NCI-H526 treated with DMSO at 0.1 percent for 48 hours (cell line): ENCODE data around the gene CRACR2B.

Experiments
- DNase-seq: peaks from one replicate; lab custom pipeline; 2025; lab: John Stamatoyannopoulos, UW

Gene CRACR2B

DNA sequence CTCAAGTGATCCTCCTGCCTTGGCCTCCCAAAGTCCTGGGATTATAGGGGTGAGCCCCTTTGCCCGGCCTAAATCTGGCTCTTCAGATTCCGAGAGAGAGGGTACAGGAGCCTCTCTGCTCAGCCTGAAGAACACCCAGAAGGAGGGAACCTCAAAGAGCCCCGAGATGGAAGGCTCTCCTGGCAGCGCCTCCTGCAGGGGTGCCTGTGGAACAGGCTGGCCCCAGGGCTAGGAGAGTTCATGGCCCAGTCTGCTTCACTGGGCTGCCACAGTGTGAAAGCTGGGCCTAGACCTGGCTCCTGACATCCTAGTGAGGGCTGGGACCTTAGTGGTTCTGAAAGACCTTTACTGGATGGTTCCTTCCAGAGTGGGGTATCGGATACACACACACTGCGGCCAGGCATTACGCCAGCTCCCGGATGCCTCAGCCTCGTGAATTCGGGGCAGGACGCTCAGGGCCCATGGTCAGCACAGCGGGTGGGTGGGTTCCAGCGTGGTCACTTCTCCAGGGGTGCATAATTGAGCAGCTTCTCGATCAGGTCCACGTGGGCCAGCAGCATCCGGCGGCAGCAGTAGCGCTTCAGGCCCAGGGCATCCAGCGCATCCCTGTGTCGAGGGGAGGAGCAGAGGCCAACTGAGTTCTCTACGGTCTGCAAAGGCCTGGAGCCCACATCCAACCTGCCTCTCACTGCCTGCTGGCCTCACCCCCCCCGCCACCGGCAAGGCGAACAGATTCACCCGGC, 12.3 kb downstream of the CRACR2B start:
- DNase-seq = no peak

DNA sequence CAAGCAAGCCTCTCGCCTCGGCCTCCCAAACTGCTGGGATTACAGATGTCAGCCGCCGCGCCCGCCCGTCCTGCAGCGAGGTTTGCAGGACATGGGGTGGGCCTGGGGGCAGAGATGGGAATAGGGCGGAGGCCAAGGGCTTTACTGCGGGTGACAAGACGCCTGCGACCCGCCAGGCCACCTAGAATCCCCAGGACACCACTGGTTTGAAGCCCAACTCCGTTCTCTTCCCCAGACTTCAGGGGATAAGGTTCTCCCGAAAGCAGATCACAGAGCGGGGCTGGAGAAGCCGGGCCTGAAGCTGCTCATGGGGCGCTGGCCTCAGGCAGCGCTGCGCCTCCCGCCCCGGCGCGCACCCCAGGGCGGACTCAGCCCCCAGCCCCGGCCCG, 14.3 kb downstream of the CRACR2B start:
- DNase-seq = no peak

DNA sequence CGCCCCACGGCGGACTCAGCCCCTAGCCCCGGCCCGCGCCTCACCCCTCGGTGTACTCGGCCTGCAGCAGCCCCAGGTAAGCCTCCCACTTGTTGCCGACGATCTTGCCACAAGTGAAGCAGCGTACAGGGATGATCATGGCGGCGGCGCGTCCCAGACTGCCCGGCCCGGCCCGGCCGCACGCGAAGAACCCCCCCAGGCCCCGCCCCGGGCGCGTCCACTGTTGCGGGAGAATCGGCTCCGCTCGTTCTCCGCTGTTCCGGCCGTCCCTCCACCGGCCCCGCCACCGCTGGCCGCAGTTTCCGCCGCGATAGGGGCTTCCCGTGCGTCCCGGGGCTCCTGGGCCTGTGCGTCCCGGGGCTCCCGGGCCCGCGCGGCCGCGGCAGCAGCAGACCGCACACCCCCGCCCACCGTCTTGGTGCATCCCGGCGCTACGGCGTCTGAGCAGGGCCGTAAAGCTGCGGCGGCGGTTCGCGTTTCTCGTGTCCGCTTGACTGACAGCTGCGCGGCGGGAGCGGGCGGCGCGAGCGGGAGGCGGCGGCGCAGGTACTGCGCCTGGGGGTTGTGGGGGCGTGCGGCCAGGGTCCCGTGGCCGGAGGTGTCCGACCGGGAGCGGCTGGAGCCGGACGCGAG, 14.8 kb downstream of the CRACR2B start, which contains the start of the genes POLR2L and TSPAN4:
Gene POLR2L, minus strand, starts transcription at position 160 of the 633 bp plus-strand sequence. Its CDS starts 21 bp downstream, at position 139.
Gene TSPAN4, plus strand, starts transcription at position 483 of the 633 bp plus-strand sequence. CDS start 7,453 bp downstream, outside the sequence.
- DNase-seq = peak; percentile 74

DNA sequence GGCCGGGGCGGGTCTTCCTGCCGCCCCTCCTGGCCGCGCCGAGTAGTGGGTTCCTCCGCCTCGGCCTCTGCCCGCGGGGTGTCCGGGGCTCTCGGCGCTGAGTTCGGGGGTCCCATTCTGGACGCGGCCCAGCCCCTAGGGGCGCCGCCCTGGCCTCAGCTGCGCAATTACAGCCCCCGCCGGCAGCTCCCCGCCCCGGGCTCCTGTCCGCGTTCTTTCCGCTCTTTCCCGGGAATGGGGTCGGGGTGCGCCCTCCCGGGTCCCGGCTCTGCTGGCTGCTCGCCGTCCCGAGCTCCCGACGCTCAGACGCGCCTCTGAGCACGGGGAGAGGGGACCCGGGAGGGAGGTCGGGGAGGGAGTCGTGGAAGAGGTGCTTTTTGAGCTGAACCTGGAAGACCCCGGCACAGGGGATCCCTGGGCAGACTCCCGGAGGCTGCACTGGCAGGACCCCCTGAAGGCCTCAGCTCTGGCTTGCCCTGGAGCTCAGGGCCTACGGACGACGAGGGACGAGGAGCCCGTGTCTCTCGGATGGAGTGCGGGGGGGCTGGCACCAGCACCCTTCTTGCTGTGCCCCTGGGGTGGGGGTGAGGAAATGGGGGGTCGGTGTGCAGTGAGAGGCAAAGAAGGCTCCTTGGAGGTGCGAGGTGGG, 15.5 kb downstream of the CRACR2B start:
- no peak for DNase-seq

DNA sequence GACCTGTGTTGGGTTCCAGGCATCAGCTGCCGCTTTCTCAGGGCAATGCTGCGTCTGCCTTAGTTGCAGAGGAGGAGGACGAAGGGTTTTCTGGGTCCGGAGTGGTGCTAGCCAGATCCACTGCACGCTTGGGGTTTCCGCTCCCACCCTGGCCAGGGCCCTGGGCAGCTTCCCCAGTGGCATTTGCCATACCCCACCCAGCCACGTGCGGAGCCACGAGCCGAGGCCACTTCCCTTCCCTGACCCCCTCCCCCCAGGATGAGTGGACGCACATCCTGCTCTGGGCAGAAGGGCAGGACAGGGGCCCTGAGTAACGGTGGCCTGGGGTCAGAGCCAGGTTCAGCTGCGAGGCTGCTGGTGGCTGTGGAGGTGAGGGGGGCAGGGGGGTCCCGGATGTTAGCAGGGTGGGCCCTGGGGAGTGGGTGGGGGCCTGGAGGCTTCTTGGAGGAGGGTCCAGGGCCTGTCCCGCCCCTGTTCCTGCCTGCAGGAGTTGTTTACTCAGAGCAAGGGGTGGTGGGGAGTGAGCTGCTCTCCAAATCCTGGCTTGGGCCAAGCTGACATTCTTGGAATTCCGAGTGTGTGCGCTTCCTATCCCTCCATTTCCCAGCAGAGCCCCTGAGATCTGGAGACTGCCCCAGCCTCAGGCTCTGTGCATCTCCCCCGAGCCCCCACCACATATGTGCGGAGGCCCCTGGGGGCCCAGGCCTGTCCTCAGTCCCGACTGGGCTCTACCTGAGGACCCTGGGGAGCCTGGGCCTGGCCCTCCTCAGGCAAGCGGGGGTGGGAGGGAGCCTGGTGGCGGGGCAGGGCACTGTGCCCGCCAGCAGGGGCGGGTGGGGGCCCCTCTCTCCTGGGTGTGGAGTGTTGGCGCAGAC, 16.3 kb downstream of the CRACR2B start:
- DNase-seq = no peak

DNA sequence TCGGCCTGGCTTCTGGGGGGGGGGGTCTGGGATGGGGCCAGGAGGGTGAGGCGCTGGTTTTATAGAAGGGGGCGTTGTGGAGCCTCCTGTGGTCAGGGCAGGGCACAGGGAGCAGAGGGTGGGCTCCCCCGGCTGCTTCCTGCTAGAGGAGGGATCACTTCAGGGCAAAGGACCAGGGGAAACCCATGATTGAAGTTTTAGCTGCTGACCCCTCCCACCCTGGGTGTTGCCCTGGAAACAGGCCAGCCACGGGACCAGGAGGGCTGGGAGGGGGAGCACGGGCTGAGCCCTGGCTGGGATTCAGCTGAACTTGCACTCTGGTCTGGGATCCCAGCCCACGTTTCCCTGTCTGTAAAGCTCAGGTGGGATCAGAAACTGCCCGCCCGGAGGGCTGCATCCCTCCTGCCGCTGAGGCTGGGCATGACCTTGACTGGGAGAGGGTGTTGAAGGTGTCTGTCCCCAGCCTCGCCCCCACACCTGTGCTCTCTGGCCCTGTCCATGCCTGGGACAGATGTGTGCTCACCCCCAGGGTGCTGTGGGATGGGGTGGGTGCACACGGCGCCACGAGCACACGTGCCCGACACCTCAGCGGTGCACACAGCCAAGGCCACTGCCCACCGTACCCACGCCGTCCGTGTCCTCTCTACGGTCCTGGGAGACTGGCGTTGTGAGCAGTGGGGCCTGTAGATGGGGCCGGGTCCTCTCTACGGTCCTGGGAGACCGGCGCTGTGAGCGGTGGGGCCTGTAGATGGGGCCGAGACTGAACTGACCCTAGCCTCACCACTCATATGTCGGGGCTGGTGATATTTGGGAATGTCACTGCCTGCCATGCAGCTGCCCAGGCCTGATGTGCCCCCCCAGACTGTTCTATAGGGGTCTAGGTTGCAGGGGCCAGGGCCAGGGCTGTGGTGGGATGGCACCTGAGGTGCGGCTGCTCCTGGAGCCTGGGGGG, 17.2 kb downstream of the CRACR2B start:
- DNase-seq = no peak

DNA sequence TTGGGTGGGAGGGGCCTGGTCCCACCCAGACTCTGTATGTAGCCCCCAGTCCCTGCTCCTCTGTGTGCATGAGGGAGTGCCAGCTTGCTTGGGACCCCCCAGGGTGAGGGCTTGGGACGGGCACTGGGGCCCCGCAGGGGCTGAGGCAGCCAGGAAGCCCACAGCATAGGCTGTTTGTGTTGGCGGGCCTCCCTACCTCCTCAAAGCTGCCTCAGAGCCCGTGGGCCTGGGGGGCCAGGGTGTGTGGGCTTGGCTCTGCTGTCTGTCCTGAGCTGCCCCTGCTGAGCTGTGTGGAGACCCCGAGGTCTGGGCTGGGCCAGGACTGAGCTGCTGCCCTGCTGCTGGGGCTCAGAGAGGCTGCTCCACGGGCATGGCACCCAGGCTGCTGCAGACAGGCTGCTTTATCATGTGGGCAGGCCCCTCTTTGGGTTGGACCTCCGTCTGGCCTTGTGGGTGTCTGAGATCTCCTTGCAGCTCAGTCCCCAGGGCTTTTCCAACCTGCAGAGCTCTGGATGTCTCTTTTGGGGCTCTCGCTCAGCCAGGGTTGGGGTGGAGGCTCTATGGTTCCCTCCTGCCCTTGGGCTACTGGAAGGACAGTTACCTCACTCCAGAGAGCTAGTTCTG, 18.3 kb downstream of the CRACR2B start:
- no peak for DNase-seq

DNA sequence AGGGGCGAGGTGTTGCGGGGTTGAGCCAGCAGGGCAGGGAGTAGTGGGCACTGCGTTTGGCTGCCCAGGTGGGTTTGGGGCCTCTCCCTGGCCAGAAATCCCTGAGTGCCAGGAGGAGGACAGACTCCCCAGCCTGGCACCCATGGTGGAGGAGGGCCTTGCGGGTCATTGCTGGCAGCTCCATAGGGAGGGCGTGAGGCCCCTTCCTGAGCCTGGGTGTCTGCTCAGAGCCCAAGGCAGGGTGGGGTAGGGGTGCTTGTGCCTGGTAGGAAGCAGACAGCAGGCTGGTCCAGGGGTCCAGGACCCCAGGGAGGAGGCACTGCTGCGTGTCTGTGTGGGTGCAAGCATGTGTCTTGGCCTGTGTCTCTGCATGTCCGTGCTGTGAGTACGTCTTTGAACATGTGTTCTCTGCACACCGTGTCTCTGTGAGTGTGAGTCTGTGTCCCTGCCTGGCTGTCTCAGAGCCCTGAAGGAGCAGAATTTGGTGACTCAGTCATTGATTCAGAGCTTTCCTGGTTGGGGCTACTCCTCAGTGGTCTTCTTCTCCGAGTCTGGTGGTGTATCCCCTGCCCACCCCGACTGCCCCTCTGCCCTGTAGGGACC, 18.9 kb downstream of the CRACR2B start:
- no peak for DNase-seq

DNA sequence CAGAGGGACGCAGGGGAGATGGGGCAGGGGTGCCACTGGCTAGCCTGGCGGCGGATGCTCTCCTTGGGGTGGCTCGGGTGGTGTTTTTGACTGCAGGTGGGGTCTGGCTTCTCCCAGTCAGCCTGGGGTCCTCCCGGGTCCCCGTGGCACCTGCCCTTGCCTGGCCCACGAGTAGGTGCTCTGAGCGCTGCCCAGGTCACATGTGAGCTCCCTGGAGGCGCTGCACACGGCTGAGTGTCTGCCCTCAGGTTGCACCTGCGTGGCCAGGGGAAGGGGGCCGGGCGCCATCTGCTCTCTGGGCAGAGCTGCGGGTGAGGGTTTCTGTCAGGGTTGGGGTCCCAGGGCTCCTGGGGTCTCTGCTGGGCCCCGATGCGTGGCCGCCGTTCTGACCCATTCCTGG, 20.2 kb downstream of the CRACR2B start:
- no peak for DNase-seq

DNA sequence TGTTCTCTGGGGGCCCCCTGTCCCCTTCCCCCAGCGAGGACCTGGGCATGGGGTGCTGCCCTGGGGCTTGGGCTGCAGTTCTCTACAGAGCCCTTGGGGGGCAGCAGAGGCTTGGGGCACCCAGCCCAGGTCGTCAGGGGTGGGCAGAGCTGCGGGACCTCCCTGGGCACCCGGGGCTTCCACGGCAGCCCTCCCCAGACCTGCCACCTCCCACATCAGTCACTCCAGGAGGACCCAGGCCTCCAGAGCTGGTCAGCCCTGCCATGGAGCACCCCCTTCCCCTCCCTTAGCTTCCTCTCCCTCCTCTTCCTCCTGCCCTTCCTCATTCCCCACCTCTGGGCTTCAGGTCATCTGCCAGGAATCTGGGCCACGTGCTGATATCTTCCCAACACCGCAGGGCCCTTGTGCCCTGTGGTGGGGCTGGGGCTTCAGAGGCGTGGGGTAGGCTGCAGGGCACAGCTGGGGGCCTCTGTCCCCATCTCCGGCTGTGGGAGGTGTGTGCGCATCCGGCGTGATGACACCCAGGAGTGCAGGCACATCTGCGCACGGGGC, 20.7 kb downstream of the CRACR2B start:
- DNase-seq = no peak

DNA sequence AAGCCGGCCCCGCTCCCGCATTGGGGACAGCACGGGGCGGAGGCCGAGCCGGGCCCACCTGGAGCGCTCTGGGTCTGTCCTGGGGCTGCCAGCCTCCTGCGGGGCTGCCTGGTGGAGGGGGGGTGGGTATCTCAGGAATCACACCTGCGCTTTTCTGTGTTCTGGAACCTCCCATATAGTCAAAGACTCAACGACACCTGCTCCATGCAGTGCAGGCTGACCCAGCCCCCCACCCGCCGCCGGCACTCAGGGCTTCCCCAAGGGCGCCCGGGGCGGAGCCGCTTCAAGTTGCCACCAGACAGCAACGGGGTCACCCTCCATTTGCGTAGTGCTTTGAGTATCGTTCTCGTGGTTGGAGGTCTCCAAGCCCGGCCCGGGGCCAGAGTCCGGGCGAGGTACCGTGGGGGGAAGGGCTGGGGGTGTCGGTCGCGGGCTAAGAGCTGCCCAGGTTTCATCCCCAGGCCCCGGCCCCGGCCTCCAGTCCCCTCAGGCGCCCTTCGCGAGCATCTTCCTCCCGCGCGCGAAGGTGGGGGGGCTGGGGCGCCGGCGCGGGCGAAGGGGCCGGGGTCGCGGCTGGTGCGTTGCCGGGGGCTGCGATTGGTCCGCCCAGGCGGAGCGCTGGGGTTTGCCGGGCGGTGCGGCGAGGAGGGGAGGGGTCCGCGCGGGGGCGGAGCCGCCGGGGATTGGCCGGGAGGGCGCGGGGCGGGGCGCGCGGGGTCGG, 21.5 kb downstream of the CRACR2B start:
- peak; percentile 63 for DNase-seq

DNA sequence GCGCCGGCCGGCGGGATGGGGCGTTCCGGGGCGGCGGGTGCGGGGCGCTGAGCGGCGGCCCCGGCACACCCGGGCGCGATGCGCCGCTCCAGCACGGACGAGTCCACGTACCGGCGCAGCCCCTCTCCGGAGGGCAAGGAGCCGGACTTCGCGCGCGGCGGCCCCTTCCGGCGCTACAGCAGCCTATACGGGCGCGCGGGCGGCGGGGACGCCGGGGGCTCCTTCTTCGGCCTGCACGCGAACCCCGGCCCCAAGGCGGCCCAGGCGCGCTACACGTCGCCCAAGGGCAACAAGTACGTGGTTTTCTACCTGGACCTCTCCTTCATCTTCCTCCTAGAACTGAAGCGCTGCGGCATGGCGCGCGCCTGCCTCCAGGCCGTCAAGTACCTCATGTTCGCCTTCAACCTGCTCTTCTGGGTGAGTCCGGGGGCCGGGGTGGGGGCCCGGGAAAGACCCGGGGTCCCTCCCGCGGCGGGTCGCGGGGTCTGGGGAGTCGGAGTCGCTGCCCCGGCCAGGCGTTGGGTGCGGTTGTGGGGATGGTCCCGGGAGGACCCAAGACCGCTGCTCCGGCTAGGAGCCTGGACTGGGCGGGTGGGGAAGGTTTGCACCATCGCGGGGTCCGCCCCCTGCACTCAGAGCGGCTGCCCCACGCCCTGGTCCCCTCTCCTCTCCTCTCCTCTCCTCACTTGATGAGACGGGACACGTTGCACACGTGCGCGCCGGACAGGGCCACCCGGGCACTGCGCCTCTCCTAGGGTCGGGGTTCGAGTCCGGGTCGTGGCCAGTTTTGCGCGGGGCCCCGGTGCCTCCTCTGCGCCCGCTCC, 22.4 kb downstream of the CRACR2B start:
- DNase-seq = peak; percentile 68

DNA sequence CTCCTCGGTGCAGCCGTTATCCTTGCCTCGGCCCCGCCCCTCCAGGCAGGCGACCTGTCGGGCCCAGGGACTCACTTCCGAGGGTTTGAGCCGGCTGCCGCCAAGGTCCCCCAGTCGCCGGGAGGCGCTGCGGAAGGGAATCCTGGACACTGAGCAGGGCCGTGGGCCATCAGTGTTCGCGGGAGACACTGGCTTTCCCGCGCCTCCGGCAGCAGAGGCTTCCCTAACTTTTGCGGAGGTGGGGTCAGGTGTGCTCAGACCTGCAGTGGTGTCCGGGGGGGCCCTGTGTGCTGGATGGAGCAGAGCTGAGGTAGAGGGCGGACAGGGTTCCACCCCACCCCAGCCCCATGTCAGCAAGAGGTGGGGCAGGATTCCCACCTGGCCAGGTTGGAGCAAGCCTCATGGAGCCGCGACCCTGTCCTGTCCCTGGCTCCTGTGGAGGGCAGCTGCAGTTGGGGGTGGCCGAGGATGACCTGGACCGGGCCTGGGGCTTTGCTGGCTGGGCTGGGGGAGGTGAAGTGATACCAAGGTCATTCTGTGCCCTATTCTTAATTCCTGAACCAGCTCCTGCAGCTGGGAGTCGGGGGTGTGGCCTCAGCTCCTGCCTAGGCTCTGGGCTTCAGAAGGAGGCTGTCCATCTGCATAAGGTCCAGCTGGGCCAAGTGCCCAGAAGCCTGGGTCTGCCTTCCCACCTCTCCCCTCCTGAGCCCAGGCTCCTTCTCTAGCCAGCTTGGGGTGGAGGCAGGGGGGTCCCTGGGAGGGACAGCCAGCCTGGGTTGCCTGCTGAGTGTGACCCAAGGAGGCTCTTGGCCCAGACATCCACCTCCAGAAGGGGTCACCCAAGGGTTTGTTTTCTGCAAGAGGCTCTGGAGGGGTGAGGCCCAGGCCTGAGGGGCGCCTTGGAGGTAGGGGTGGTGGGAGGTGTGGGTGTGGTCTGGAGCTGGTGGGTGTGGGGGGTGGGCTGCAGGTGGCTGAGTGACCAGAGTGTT, 23.4 kb downstream of the CRACR2B start:
- peak; percentile 25 for DNase-seq

DNA sequence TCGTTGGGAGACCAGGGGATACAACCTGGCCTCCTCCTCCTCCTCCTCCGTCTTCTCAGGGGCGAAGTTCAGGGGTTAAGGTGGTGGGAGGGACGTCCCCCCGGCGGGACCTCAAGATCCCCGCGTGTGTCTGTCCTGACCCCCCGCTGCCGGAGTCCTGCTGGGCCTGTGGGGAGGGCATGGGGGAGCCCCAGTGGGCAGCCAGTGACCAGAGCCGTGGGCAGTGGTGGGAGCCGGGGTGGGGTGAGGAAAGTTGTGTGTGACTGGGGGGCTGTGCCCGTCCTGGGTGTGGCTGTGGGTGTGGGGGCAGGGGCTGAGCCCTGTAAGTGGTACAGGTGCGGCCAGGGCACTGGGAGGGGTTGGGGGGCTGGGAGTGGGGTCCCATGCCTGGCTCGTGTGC, 25.0 kb downstream of the CRACR2B start:
- DNase-seq = no peak

DNA sequence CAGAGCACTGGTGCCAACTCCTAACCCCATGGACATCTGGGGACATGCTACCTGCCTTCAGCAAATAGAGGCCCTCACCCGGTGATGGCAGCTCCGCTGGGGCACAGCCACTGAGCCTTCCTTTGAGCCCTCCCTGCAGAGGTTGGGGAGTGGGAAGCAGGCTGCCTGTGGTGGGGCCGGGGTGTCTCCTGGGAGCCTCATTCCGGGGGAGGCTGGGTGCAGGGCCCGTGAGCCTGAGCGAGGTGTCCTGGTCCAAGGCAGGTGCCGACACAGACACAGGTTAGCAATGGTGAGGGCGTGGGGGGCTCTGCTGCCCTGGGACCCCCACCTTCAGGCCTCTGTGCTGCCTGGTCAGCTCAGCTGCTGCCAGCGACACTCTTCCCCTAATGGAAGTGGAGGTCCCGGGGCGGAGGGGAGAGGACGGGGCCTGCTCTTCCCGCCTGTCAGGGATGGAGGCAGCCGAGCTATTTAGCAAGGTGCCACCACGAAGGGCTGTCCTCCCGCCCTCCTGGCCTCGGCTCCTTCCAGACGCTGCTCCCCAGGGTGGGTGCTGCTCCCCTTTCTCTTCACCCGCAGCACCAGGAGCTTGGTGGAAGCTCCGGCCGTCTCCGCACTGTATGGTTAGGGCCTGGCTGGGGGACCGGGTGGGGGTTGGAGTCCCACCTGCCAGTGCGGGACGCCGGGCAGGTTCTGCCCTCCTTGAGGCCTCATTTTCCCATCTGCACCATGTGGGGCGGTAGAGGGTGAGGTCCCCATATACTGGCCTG, 26.1 kb downstream of the CRACR2B start:
- no peak for DNase-seq
